Thyroid gland (tissue), 4 donors: ENCODE results near the gene SEL1L2. TPM values are rescaled to one million over a fixed set of nuclear protein-coding genes. Genes with fewer than 3 reads are reported as not detected.

Experiments
- DNase-seq, 2 donors: peaks; one replicate each; pipeline ENCODE4 v3.0.0-alpha.2; 2019
- H3K27ac ChIP-seq, 3 donors: fragments of 200-600 bp; sonication (generic); 1 replicate in 2 of 3; 2 replicates in 1 of 3; pipeline ENCODE4 v1.5.1; 2016 to 2019; ENCODE audit warnings: mild to moderate bottlenecking in 1 of 3, moderate library complexity in 1 of 3
- H3K27me3 ChIP-seq: fragments of 200-600 bp; sonication (generic); one replicate; pipeline ENCODE4 v1.5.1; 2019
- H3K36me3 ChIP-seq, 2 donors: fragments of 200-600 bp; sonication (generic); one replicate each; pipeline ENCODE4 v1.5.1; 2016 to 2019
- H3K4me1 ChIP-seq, 2 donors: fragments of 200-600 bp; sonication (generic); one replicate each; pipeline ENCODE4 v1.5.1; 2017 to 2019
- H3K4me3 ChIP-seq, 3 donors: fragments of 200-600 bp; sonication (generic); replicated peaks in 1 of 3; 1 replicate in 2 of 3; 2 replicates in 1 of 3; pipeline ENCODE4 v1.5.1; 2016; ENCODE audit warnings: mild to moderate bottlenecking in 1 of 3
- H3K9me3 ChIP-seq: fragments of 200-600 bp; sonication (generic); one replicate; pipeline ENCODE4 v1.5.1; 2017
- POLR2A ChIP-seq, 2 donors: fragments of 450-650 bp; IDR thresholded peaks; one replicate each; pipeline ENCODE4 v1.6.1; 2017; ENCODE audit warnings: antibody characterized with exemption in 2 of 2, mild to moderate bottlenecking in 2 of 2, moderate library complexity in 1 of 2
- WGBS, 2 donors: methylation state at CpG; one replicate each; pipeline ENCODE4 v1.1.5; 2017; 5-methylcytosine and 5-hydroxymethylcytosine counted together
- intact Hi-C: fragments of 100-400 bp; cut with DNase I; formaldehyde crosslinking; loops from one replicate; pipeline ENCODE4 v1.15.1; 2023
- total RNA-seq, 4 donors: library from RNA; depleted of rRNA; stranded (reverse); fragments of >200 nt; gene quantifications; one replicate each; pipeline ENCODE4 v1.2.3, GENCODE V29; 2016
- TF ChIP-seq, protein P1 (sequence below), 6 experiments: fragments of 200-600 bp in 3 of 6; fragments of 450-650 bp in 3 of 6; sonication (generic) in 3 of 6; IDR thresholded peaks; one replicate each; pipeline ENCODE4 v1.5.1; 2016 to 2019; ENCODE audit warnings: antibody characterized with exemption in 6 of 6, mild to moderate bottlenecking in 2 of 6, inconsistent platforms in 1 of 6, moderate library complexity in 1 of 6

The SEL1L2 gene
- total RNA-seq, 4 donors from 2014 or later: not detected

- intact Hi-C loops: no loop called here
Observed at GRCh38 chr20:13884803-13885202, 105.6 kb downstream of the SEL1L2 start.

GRCh38 chr20:13883425-13883824, 107.0 kb downstream of the SEL1L2 start:
- no peaks in the 10 kb centered on the region for H3K27me3 ChIP-seq
- TF ChIP-seq POLR2A (IDR thresholded peaks at IDR 0.05): no peak
- TF ChIP-seq, protein P1, sequence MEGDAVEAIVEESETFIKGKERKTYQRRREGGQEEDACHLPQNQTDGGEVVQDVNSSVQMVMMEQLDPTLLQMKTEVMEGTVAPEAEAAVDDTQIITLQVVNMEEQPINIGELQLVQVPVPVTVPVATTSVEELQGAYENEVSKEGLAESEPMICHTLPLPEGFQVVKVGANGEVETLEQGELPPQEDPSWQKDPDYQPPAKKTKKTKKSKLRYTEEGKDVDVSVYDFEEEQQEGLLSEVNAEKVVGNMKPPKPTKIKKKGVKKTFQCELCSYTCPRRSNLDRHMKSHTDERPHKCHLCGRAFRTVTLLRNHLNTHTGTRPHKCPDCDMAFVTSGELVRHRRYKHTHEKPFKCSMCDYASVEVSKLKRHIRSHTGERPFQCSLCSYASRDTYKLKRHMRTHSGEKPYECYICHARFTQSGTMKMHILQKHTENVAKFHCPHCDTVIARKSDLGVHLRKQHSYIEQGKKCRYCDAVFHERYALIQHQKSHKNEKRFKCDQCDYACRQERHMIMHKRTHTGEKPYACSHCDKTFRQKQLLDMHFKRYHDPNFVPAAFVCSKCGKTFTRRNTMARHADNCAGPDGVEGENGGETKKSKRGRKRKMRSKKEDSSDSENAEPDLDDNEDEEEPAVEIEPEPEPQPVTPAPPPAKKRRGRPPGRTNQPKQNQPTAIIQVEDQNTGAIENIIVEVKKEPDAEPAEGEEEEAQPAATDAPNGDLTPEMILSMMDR (IDR thresholded peaks at IDR 0.05): no peak
- H3K4me1 ChIP-seq: no peaks in the 10 kb centered on the region
- H3K36me3 ChIP-seq: no peaks in the 10 kb centered on the region
- no peak overlapping the region for H3K27ac ChIP-seq
- 52 to 64% methylated on average over 1 of the region's 1 CpG for WGBS, 2 donors
- H3K9me3 ChIP-seq: no peaks in the 10 kb centered on the region
- H3K4me3 ChIP-seq: no peak overlapping the region
- DNase-seq: no peak
- intact Hi-C loops: no loop called here

More at GRCh38 chr20:13884803-13885202, 105.6 kb downstream of the SEL1L2 start:
- Histone ChIP-seq H3K36me3 (no peaks in the 10 kb centered on the region), H3K4me3 (no peak overlapping the region), H3K27me3 (no peaks in the 10 kb centered on the region), H3K27ac (no peak overlapping the region), H3K9me3 (no peaks in the 10 kb centered on the region), H3K4me1 (no peaks in the 10 kb centered on the region)
- no peak for DNase-seq
- WGBS, 2 donors: 81 to 83% methylated on average over 6 of the region's 6 CpGs
- no peak for TF ChIP-seq POLR2A (IDR thresholded peaks at IDR 0.05)
- TF ChIP-seq, protein P1 (IDR thresholded peaks at IDR 0.05): no peak

GRCh38 chr20:13878566-13878965, 111.8 kb downstream of the SEL1L2 start:
- 92 to 96% methylated on average over 2 of the region's 2 CpGs for WGBS, 2 donors
- Histone ChIP-seq H3K4me1 (no peaks in the 10 kb centered on the region), H3K4me3 (no peak overlapping the region), H3K36me3 (no peaks in the 10 kb centered on the region), H3K9me3 (no peaks in the 10 kb centered on the region), H3K27me3 (no peaks in the 10 kb centered on the region), H3K27ac (no peak overlapping the region)
- TF ChIP-seq, protein P1 (IDR thresholded peaks at IDR 0.05): no peak
- TF ChIP-seq POLR2A (IDR thresholded peaks at IDR 0.05): no peak
- intact Hi-C loops: no loop called here
- DNase-seq: no peak

DNA sequence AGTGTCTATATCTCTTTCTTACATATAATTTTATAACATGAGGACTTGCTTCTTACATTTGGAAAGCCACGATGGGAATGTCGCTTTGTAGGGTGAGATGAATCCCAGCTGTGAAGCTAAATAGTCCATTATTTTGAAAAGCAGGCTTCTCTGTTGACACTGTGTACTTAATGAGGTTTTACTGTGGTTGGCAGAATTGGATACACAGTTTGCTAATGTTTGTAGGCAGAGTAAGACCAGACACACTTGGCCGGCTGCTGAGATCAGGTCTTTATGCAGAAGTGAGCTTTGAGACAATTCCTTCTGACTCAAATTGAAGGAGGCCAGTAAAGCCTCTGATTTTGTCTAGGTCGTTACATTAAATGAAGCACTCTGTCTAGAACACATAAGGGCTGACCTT, 112.6 kb downstream of the SEL1L2 start:
- intact Hi-C loops: no loop called here
- Histone ChIP-seq H3K27ac (no peak overlapping the region), H3K9me3 (no peaks in the 10 kb centered on the region), H3K36me3 (no peaks in the 10 kb centered on the region), H3K4me1 (no peaks in the 10 kb centered on the region), H3K27me3 (no peaks in the 10 kb centered on the region), H3K4me3 (no peak overlapping the region)
- 18% methylated on average over 4 of the region's 4 CpGs for WGBS, 2 donors
- DNase-seq: no peak
- TF ChIP-seq POLR2A (IDR thresholded peaks at IDR 0.05): no peak
- TF ChIP-seq, protein P1 (IDR thresholded peaks at IDR 0.05): no peak

DNA sequence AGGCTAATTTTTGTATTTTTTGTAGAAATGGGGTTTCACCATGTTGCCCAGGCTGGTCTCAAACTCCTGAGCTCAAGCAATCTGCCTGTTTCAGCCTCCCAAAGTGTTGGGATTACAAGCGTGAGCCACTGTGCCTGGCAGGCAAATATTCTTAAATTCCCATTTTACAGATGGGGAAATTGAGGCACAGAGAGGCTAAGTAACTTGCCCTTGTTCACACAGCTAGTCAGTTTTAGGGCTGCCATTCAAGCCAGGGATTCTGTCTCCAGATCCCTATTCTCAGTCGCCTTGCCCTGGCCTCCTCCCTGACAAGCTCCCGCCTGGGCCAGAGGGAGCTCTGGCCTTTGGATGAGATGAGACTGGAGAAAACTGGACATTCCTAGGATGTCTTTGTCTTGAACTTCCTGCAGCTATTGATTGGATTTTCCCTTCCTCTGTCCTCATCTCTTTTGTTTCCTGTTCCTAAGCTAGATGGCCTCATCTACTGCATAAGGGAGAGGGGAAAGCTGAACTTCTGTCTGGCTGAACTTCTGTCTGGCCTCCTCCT, 115.1 kb downstream of the SEL1L2 start:
- H3K36me3 ChIP-seq: no peaks in the 10 kb centered on the region
- no peak for DNase-seq
- H3K4me1 ChIP-seq: no peaks in the 10 kb centered on the region
- intact Hi-C loops: no loop called here
- no peaks in the 10 kb centered on the region for H3K9me3 ChIP-seq
- no peak for TF ChIP-seq POLR2A (IDR thresholded peaks at IDR 0.05)
- TF ChIP-seq, protein P1 (IDR thresholded peaks at IDR 0.05): no peak
- no peak overlapping the region for H3K27ac ChIP-seq
- H3K27me3 ChIP-seq: no peaks in the 10 kb centered on the region
- 90 to 95% methylated on average over 3 of the region's 3 CpGs for WGBS, 2 donors
- H3K4me3 ChIP-seq: no peak overlapping the region
